Neural cell (in vitro differentiated cells): Measurements from ENCODE around the gene SLC26A2. TPM values are rescaled to one million over a fixed set of nuclear protein-coding genes. Genes with fewer than 3 reads are reported as not detected.

Experiments used
- H2AFZ ChIP-seq: fragments of 200-600, 300-800 bp; sonication (generic), shearing (Covaris generic); 2 replicates; pipeline ENCODE4 v1.6.0; 2014; ENCODE audit warnings: low read depth, mild to moderate bottlenecking, antibody characterized with exemption, low read length, moderate library complexity
- H3F3A ChIP-seq: fragments of 200-600 bp; shearing (Covaris generic); 2 replicates; pipeline ENCODE4 v1.6.1; 2016; ENCODE audit warnings: mild to moderate bottlenecking, moderate library complexity, mixed read lengths, antibody characterized with exemption, low read length; ENCODE audit not compliant: insufficient read depth, poor library complexity, severe bottlenecking
- H3K27ac ChIP-seq: fragments of 200-600, 300-800 bp; sonication (generic), shearing (Covaris generic); 2 replicates; pipeline ENCODE4 v1.5.1; 2014; ENCODE audit warnings: mild to moderate bottlenecking, low read length, moderate library complexity
- H3K27me3 ChIP-seq: fragments of 300-800, 200-600 bp; sonication (generic), shearing (Covaris generic); 2 replicates; pipeline ENCODE4 v1.6.0; 2014; ENCODE audit warnings: mild to moderate bottlenecking, low read depth, low read length, moderate library complexity; ENCODE audit not compliant: insufficient read depth
- H3K36me3 ChIP-seq: fragments of 300-800, 200-600 bp; sonication (generic), shearing (Covaris generic); 2 replicates; pipeline ENCODE4 v1.5.1; 2014; ENCODE audit warnings: mild to moderate bottlenecking, antibody characterized with exemption, low read length, moderate library complexity; ENCODE audit not compliant: insufficient read depth
- H3K4me2 ChIP-seq: fragments of 300-800, 200-600 bp; sonication (generic), shearing (Covaris generic); 2 replicates; pipeline ENCODE4 v1.6.0; 2014; ENCODE audit warnings: mild to moderate bottlenecking, low read length
- H3K4me3 ChIP-seq: fragments of 300-800, 200-600 bp; sonication (generic), shearing (Covaris generic); 2 replicates; pipeline ENCODE4 v1.5.1; 2014; ENCODE audit warnings: mild to moderate bottlenecking, low read length, moderate library complexity
- H3K79me2 ChIP-seq: fragments of 200-600 bp; shearing (Covaris generic); replicated peaks from 2 replicates; pipeline ENCODE4 v1.6.0; 2014; ENCODE audit warnings: mild to moderate bottlenecking, low read length, moderate library complexity; ENCODE audit not compliant: insufficient read depth
- H3K9ac ChIP-seq: fragments of 300-800, 200-600 bp; sonication (generic), shearing (Covaris generic); 2 replicates; pipeline ENCODE4 v1.6.1; 2016; ENCODE audit warnings: mild to moderate bottlenecking, low read length, mixed read lengths
- H3K9me2 ChIP-seq: fragments of 200-600 bp; shearing (Covaris generic); 2 replicates; pipeline ENCODE4 v1.6.1; 2016; ENCODE audit warnings: mild to moderate bottlenecking, low read length, mixed read lengths; ENCODE audit not compliant: insufficient read depth
- H3K9me3 ChIP-seq: fragments of 200-600, 300-800 bp; sonication (generic), shearing (Covaris generic); 2 replicates; pipeline ENCODE4 v1.6.1; 2016; ENCODE audit warnings: mild to moderate bottlenecking, mixed run types, low read length, moderate library complexity, mixed read lengths
- H4K20me1 ChIP-seq: fragments of 200-600 bp; shearing (Covaris generic); 2 replicates; pipeline ENCODE4 v1.6.1; 2016; ENCODE audit warnings: mild to moderate bottlenecking, mixed run types; ENCODE audit not compliant: insufficient read depth
- EP300 ChIP-seq: fragments of 450-650 bp; conservative IDR thresholded peaks from 2 replicates; pipeline ENCODE4 v1.6.1; 2014; ENCODE audit warnings: antibody characterized with exemption, mild to moderate bottlenecking, moderate library complexity; ENCODE audit not compliant: poor library complexity, severe bottlenecking
- EZH2 ChIP-seq: fragments of 200-600, 300-800 bp; shearing (Covaris generic), sonication (generic); IDR thresholded peaks from 2 replicates; pipeline ENCODE4 v1.6.1; 2014; ENCODE audit warnings: antibody characterized with exemption, low read length, borderline replicate concordance, mild to moderate bottlenecking; ENCODE audit not compliant: insufficient read depth, poor library complexity, severe bottlenecking
- MXI1 ChIP-seq: fragments of 450-650 bp; conservative IDR thresholded peaks from 2 replicates; pipeline ENCODE4 v1.6.1; 2014; ENCODE audit warnings: antibody characterized with exemption, mild to moderate bottlenecking; ENCODE audit not compliant: poor library complexity, severe bottlenecking
- POLR2AphosphoS5 ChIP-seq: IDR thresholded peaks from 2 replicates; pipeline ENCODE4 v1.6.1; 2012
- RAD21 ChIP-seq: fragments of 450-650 bp; conservative IDR thresholded peaks from 2 replicates; pipeline ENCODE4 v1.6.1; 2014; ENCODE audit warnings: antibody characterized with exemption, mild to moderate bottlenecking, moderate library complexity
- SMC3 ChIP-seq: fragments of 450-650 bp; conservative IDR thresholded peaks from 2 replicates; pipeline ENCODE4 v1.6.1; 2014; ENCODE audit warnings: antibody characterized with exemption, mild to moderate bottlenecking, moderate library complexity; ENCODE audit not compliant: poor library complexity
- TAF1 ChIP-seq: IDR thresholded peaks from 2 replicates; pipeline ENCODE4 v1.6.1; 2012; ENCODE audit warnings: low read depth
- polyA plus RNA-seq: library from polyadenylated mRNA; depleted of rRNA; stranded (reverse); fragments of >200 nt; gene quantifications from 2 replicates; pipeline ENCODE4 v1.2.3, GENCODE V29; 2014
- TF ChIP-seq, protein P1 (sequence below): fragments of 450-650 bp; IDR thresholded peaks from 2 replicates; pipeline ENCODE4 v1.5.1; 2014; ENCODE audit warnings: antibody characterized with exemption, mild to moderate bottlenecking, moderate library complexity; ENCODE audit not compliant: poor library complexity, severe bottlenecking
- TF ChIP-seq, protein P2 (sequence below): IDR thresholded peaks from 2 replicates; pipeline ENCODE4 v1.6.1; 2012; ENCODE audit warnings: borderline replicate concordance

The SLC26A2 gene
- polyA plus RNA-seq, 1 donor from 2014 or later, result 5.4 TPM

DNA sequence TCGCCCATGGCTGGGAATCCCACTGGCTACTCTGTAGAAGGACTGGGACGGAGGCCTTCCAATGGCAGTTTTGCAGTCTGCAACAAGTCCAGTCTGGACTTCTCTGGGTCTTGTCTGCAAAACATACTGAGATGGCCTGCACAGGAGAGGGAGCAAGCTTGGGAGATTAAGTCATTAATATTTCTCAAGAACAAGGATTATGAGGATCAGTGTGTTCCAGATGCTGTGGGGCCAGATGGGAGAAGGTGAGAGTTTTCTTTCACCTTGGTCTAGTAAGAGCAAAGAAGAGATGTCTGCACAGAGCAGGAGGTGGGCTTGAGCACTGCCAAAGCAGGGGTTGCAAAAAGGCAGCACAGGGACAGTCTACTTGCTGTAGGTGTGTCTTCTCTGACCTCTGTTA, 15.9 kb upstream of the SLC26A2 start, which contains the start of gene PDE6A:
Gene PDE6A, minus strand, starts transcription at position 128 of the 400 bp plus-strand sequence. Its CDS starts 120 bp downstream, at position 8.
- no peak within 1 kb of the TSS for H3K4me3 ChIP-seq
- no peak within 1 kb of the TSS for H3K27ac ChIP-seq
- H3K9ac ChIP-seq, result no peak within 1 kb of the TSS
- H3K79me2 ChIP-seq, result no peaks in the 10 kb centered on the region
- H3K27me3 ChIP-seq, result no peaks in the 10 kb centered on the region
- H4K20me1 ChIP-seq, result no peaks in the 10 kb centered on the region
- no peaks in the 10 kb centered on the region for H3F3A ChIP-seq
- H3K4me2 ChIP-seq, result no peak within 1 kb of the TSS
- H3K9me3 ChIP-seq, result no peaks in the 10 kb centered on the region
- H3K36me3 ChIP-seq, result no peaks in the 10 kb centered on the region
- H3K9me2 ChIP-seq, result no peaks in the 10 kb centered on the region
- no peak within 1 kb of the TSS for H2AFZ ChIP-seq
- TF ChIP-seq POLR2AphosphoS5 (no peak), SMC3 (no peak), EZH2 (no peak), EP300 (no peak), RAD21 (no peak), TAF1 (no peak), MXI1 (no peak)
- TF ChIP-seq, protein P1, sequence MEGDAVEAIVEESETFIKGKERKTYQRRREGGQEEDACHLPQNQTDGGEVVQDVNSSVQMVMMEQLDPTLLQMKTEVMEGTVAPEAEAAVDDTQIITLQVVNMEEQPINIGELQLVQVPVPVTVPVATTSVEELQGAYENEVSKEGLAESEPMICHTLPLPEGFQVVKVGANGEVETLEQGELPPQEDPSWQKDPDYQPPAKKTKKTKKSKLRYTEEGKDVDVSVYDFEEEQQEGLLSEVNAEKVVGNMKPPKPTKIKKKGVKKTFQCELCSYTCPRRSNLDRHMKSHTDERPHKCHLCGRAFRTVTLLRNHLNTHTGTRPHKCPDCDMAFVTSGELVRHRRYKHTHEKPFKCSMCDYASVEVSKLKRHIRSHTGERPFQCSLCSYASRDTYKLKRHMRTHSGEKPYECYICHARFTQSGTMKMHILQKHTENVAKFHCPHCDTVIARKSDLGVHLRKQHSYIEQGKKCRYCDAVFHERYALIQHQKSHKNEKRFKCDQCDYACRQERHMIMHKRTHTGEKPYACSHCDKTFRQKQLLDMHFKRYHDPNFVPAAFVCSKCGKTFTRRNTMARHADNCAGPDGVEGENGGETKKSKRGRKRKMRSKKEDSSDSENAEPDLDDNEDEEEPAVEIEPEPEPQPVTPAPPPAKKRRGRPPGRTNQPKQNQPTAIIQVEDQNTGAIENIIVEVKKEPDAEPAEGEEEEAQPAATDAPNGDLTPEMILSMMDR, result no peak
- TF ChIP-seq, protein P2, sequence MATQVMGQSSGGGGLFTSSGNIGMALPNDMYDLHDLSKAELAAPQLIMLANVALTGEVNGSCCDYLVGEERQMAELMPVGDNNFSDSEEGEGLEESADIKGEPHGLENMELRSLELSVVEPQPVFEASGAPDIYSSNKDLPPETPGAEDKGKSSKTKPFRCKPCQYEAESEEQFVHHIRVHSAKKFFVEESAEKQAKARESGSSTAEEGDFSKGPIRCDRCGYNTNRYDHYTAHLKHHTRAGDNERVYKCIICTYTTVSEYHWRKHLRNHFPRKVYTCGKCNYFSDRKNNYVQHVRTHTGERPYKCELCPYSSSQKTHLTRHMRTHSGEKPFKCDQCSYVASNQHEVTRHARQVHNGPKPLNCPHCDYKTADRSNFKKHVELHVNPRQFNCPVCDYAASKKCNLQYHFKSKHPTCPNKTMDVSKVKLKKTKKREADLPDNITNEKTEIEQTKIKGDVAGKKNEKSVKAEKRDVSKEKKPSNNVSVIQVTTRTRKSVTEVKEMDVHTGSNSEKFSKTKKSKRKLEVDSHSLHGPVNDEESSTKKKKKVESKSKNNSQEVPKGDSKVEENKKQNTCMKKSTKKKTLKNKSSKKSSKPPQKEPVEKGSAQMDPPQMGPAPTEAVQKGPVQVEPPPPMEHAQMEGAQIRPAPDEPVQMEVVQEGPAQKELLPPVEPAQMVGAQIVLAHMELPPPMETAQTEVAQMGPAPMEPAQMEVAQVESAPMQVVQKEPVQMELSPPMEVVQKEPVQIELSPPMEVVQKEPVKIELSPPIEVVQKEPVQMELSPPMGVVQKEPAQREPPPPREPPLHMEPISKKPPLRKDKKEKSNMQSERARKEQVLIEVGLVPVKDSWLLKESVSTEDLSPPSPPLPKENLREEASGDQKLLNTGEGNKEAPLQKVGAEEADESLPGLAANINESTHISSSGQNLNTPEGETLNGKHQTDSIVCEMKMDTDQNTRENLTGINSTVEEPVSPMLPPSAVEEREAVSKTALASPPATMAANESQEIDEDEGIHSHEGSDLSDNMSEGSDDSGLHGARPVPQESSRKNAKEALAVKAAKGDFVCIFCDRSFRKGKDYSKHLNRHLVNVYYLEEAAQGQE, result no peak

DNA sequence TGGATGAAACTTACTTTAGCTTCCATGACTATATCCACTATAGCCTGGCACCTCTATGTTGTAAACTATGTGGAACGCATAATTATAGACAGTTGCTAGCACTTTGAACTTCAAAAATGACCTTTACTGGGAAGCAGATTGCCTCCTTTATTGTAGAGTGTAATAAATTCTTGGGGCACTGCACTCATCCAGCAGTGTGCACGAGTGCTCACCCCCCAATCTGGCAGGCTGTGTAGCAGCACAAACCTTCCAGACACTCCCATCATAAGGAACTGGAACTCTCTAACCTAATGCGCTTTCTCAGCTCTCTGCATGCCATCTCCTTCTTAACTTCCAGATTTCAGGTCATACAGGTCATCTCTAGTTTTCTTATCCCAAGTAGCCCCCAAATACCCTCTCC, 14.4 kb upstream of the SLC26A2 start:
- H3K4me3 ChIP-seq, result no peak overlapping the region
- H3K36me3 ChIP-seq, result no peaks in the 10 kb centered on the region
- no peak overlapping the region for H3K27ac ChIP-seq
- H3F3A ChIP-seq, result no peaks in the 10 kb centered on the region
- H3K4me2 ChIP-seq, result no peak overlapping the region
- no peaks in the 10 kb centered on the region for H3K79me2 ChIP-seq
- no peak overlapping the region for H3K9ac ChIP-seq
- no peaks in the 10 kb centered on the region for H4K20me1 ChIP-seq
- H3K9me3 ChIP-seq, result no peaks in the 10 kb centered on the region
- H3K9me2 ChIP-seq, result no peaks in the 10 kb centered on the region
- no peak overlapping the region for H2AFZ ChIP-seq
- no peaks in the 10 kb centered on the region for H3K27me3 ChIP-seq
- no peak for TF ChIP-seq SMC3
- no peak for TF ChIP-seq RAD21
- no peak for TF ChIP-seq POLR2AphosphoS5
- TF ChIP-seq EZH2, result no peak
- no peak for TF ChIP-seq MXI1
